GM23248 (cell line): Measurements from ENCODE around the gene LRRC58.

Experiments used
- EZH2 ChIP-seq: fragments of 200-600 bp; sonication (generic); IDR thresholded peaks from 2 replicates; pipeline ENCODE4 v1.6.1; 2018; ENCODE audit warnings: antibody characterized with exemption, mild to moderate bottlenecking; ENCODE audit not compliant: insufficient read depth, poor library complexity, severe bottlenecking
- EZH2phosphoT487 ChIP-seq: fragments of 200-600 bp; sonication (generic); IDR thresholded peaks from 2 replicates; pipeline ENCODE4 v1.6.1; 2018; ENCODE audit warnings: antibody characterized with exemption, moderate library complexity, mild to moderate bottlenecking, low read depth; ENCODE audit not compliant: insufficient read depth

DNA sequence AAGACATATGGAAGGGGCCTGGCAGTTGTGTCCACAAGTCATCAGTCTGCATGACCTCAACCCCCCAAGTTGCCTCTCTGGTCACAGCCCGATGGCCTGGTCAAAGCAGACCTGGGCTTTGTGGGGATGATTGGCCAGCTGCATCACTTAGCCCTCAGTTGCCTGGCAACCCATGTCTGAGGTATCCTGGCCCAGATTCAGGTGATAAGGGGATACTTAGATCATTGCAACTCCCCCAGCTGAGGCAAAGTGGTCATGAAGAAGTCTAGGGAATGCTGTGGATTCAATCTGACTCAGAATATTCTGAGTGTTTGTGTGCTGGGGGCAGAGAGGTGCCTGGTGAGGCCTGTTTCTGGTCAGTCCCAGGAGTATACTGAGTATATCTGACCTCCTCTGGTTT, 69.1 kb downstream of the LRRC58 start:
- TF ChIP-seq EZH2 = no peak
- TF ChIP-seq EZH2phosphoT487 = no peak
